OCI-LY3 (cell line): ENCODE results near the gene CYP2W1.
"Not testable (repeated sequence)": the region's sequence is repeated elsewhere in the genome, so short reads cannot be mapped to it uniquely, and the experiment has no call there.

Experiments
- H2AFZ ChIP-seq: fragments of 200-600, 300-600 bp; shearing (Covaris generic); 2 replicates; pipeline ENCODE4 v1.6.0; 2014; ENCODE audit warnings: antibody characterized with exemption, low read depth, low read length
- H3K27ac ChIP-seq: fragments of 200-600, 300-600 bp; sonication (generic); 2 replicates; pipeline ENCODE4 v1.5.1; 2014; ENCODE audit warnings: mild to moderate bottlenecking, low read length, moderate library complexity, mixed read lengths
- H3K27me3 ChIP-seq: fragments of 200-600, 300-600 bp; sonication (generic); 2 replicates; pipeline ENCODE4 v1.6.1; 2014; ENCODE audit warnings: low read depth, low read length, mixed read lengths
- H3K36me3 ChIP-seq: fragments of 200-600, 300-600 bp; sonication (generic); replicated peaks from 2 replicates; pipeline ENCODE3; 2014; ENCODE audit warnings: low read depth, low read length, mixed read lengths
- H3K4me1 ChIP-seq: fragments of 300-600, 200-600 bp; sonication (generic); 2 replicates; pipeline ENCODE4 v1.6.1; 2014; ENCODE audit warnings: low read length, mixed read lengths
- H3K4me2 ChIP-seq: fragments of 200-600, 300-600 bp; sonication (generic); 2 replicates; pipeline ENCODE4 v1.6.1; 2014; ENCODE audit warnings: low read length, mixed read lengths
- H3K4me3 ChIP-seq: fragments of 300-600, 200-600 bp; sonication (generic); 2 replicates; pipeline ENCODE4 v1.5.1; 2014; ENCODE audit warnings: antibody characterized with exemption, mild to moderate bottlenecking, low read length, moderate library complexity
- H3K79me2 ChIP-seq: fragments of 300-600, 200-600 bp; shearing (Covaris generic); 2 replicates; pipeline ENCODE4 v1.6.1; 2014; ENCODE audit warnings: mild to moderate bottlenecking, low read length, mixed read lengths
- H3K9ac ChIP-seq: fragments of 300-600, 200-600 bp; shearing (Covaris generic); 2 replicates; pipeline ENCODE4 v1.6.0; 2014; ENCODE audit warnings: mild to moderate bottlenecking, low read length, moderate library complexity
- H3K9me3 ChIP-seq: fragments of 200-600, 300-600 bp; shearing (Covaris generic); 2 replicates; pipeline ENCODE4 v1.6.1; 2014; ENCODE audit warnings: low read length, mixed read lengths; ENCODE audit not compliant: insufficient read depth
- H4K20me1 ChIP-seq: fragments of 200-600, 300-600 bp; sonication (generic); 2 replicates; pipeline ENCODE4 v1.6.1; 2016; ENCODE audit warnings: low read length, mixed read lengths; ENCODE audit not compliant: insufficient read depth
- CTCF ChIP-seq: fragments of 200-600, 300-600 bp; sonication (generic); IDR thresholded peaks from 2 replicates; pipeline ENCODE4 v1.5.1; 2014; ENCODE audit warnings: antibody characterized with exemption, low read length, low read depth
- EZH2phosphoT487 ChIP-seq: fragments of 200-600 bp; shearing (Covaris generic); IDR thresholded peaks from 2 replicates; pipeline ENCODE4 v1.6.1; 2018; ENCODE audit warnings: antibody characterized with exemption, mixed run types, low read depth

CYP2W1 gene

GRCh38 chr7:960269-960871 is 22.6 kb upstream of the CYP2W1 start:
- no peaks in the 10 kb centered on the region for H3K79me2 ChIP-seq
- H3K27ac ChIP-seq: peak overlapping the region; percentile 41; the same call in 1 of the 2 replicates
- peaks cover 6% of the 10 kb centered on the region for H3K27me3 ChIP-seq
- peak overlapping the region; percentile 52 for H3K4me2 ChIP-seq
- H3K36me3 ChIP-seq: no peaks in the 10 kb centered on the region
- TF ChIP-seq EZH2phosphoT487: no peak
- TF ChIP-seq CTCF: no peak
- H4K20me1 ChIP-seq: no peaks in the 10 kb centered on the region
- H2AFZ ChIP-seq: no peak overlapping the region
- H3K9me3 ChIP-seq: no peaks in the 10 kb centered on the region
- peak overlapping the region; percentile 38 for H3K4me3 ChIP-seq
- peaks cover 24% of the 10 kb centered on the region; the same call in 1 of the 2 replicates for H3K4me1 ChIP-seq
- H3K9ac ChIP-seq: no peak overlapping the region

GRCh38 chr7:960972-961371 is 22.0 kb upstream of the CYP2W1 start:
- not testable (repeated sequence) for H3K9me3 ChIP-seq, H2AFZ ChIP-seq, H3K27ac ChIP-seq, H3K79me2 ChIP-seq, H3K36me3 ChIP-seq, H4K20me1 ChIP-seq, H3K27me3 ChIP-seq, H3K9ac ChIP-seq
- H3K4me3 ChIP-seq: 0 out of 2 replicates have a peak overlapping the region, but pooled peaks have one; percentile 38
- peak overlapping the region; percentile 52 for H3K4me2 ChIP-seq
- H3K4me1 ChIP-seq: peaks cover 24% of the 10 kb centered on the region; the same call in 1 of the 2 replicates

GRCh38 chr7:961546-962400 is 21.2 kb upstream of the CYP2W1 start:
- Histone ChIP-seq H3K9ac (no peak overlapping the region), H3K4me2 (no peak overlapping the region)

GRCh38 chr7:962401-963081 is 20.4 kb upstream of the CYP2W1 start:
- Histone ChIP-seq H3K4me1 (peaks cover 17% of the 10 kb centered on the region; the same call in 1 of the 2 replicates), H3K79me2 (no peaks in the 10 kb centered on the region), H2AFZ (no peak overlapping the region), H3K27ac (no peak overlapping the region), H3K9ac (no peak overlapping the region), H4K20me1 (no peaks in the 10 kb centered on the region), H3K9me3 (no peaks in the 10 kb centered on the region), H3K4me3 (no peak overlapping the region), H3K4me2 (no peak overlapping the region), H3K27me3 (no peaks in the 10 kb centered on the region), H3K36me3 (peaks cover 6% of the 10 kb centered on the region)
- TF ChIP-seq EZH2phosphoT487 (no peak), CTCF (no peak)

More at GRCh38 chr7:961546-962400, 21.2 kb upstream of the CYP2W1 start:
- H2AFZ ChIP-seq: no peak overlapping the region
- no peaks in the 10 kb centered on the region for H3K27me3 ChIP-seq
- H3K79me2 ChIP-seq: no peaks in the 10 kb centered on the region
- no peak overlapping the region for H3K4me3 ChIP-seq
- no peaks in the 10 kb centered on the region for H4K20me1 ChIP-seq
- H3K36me3 ChIP-seq: peaks cover 4% of the 10 kb centered on the region
- no peak overlapping the region for H3K27ac ChIP-seq
- peaks cover 24% of the 10 kb centered on the region; the same call in 1 of the 2 replicates for H3K4me1 ChIP-seq
- H3K9me3 ChIP-seq: no peaks in the 10 kb centered on the region
- TF ChIP-seq EZH2phosphoT487 (no peak), CTCF (no peak)
